OCI-LY3 (cell line): ENCODE measurements around the gene LRFN4.
"Not testable (repeated sequence)": the region's sequence is repeated elsewhere in the genome, so short reads cannot be mapped to it uniquely, and the experiment has no call there.

Experiments
- H2AFZ ChIP-seq: fragments of 200-600, 300-600 bp; shearing (Covaris generic); 2 replicates; pipeline ENCODE4 v1.6.0; 2014; ENCODE audit warnings: antibody characterized with exemption, low read depth, low read length
- H3K27ac ChIP-seq: fragments of 200-600, 300-600 bp; sonication (generic); 2 replicates; pipeline ENCODE4 v1.5.1; 2014; ENCODE audit warnings: mild to moderate bottlenecking, low read length, moderate library complexity, mixed read lengths
- H3K27me3 ChIP-seq: fragments of 200-600, 300-600 bp; sonication (generic); 2 replicates; pipeline ENCODE4 v1.6.1; 2014; ENCODE audit warnings: low read depth, low read length, mixed read lengths
- H3K36me3 ChIP-seq: fragments of 200-600, 300-600 bp; sonication (generic); replicated peaks from 2 replicates; pipeline ENCODE3; 2014; ENCODE audit warnings: low read depth, low read length, mixed read lengths
- H3K4me1 ChIP-seq: fragments of 300-600, 200-600 bp; sonication (generic); 2 replicates; pipeline ENCODE4 v1.6.1; 2014; ENCODE audit warnings: low read length, mixed read lengths
- H3K4me2 ChIP-seq: fragments of 200-600, 300-600 bp; sonication (generic); 2 replicates; pipeline ENCODE4 v1.6.1; 2014; ENCODE audit warnings: low read length, mixed read lengths
- H3K4me3 ChIP-seq: fragments of 300-600, 200-600 bp; sonication (generic); 2 replicates; pipeline ENCODE4 v1.5.1; 2014; ENCODE audit warnings: antibody characterized with exemption, mild to moderate bottlenecking, low read length, moderate library complexity
- H3K79me2 ChIP-seq: fragments of 300-600, 200-600 bp; shearing (Covaris generic); 2 replicates; pipeline ENCODE4 v1.6.1; 2014; ENCODE audit warnings: mild to moderate bottlenecking, low read length, mixed read lengths
- H3K9ac ChIP-seq: fragments of 300-600, 200-600 bp; shearing (Covaris generic); 2 replicates; pipeline ENCODE4 v1.6.0; 2014; ENCODE audit warnings: mild to moderate bottlenecking, low read length, moderate library complexity
- H3K9me3 ChIP-seq: fragments of 200-600, 300-600 bp; shearing (Covaris generic); 2 replicates; pipeline ENCODE4 v1.6.1; 2014; ENCODE audit warnings: low read length, mixed read lengths; ENCODE audit not compliant: insufficient read depth
- H4K20me1 ChIP-seq: fragments of 200-600, 300-600 bp; sonication (generic); 2 replicates; pipeline ENCODE4 v1.6.1; 2016; ENCODE audit warnings: low read length, mixed read lengths; ENCODE audit not compliant: insufficient read depth
- CTCF ChIP-seq: fragments of 200-600, 300-600 bp; sonication (generic); IDR thresholded peaks from 2 replicates; pipeline ENCODE4 v1.5.1; 2014; ENCODE audit warnings: antibody characterized with exemption, low read length, low read depth
- EZH2phosphoT487 ChIP-seq: fragments of 200-600 bp; shearing (Covaris generic); IDR thresholded peaks from 2 replicates; pipeline ENCODE4 v1.6.1; 2018; ENCODE audit warnings: antibody characterized with exemption, mixed run types, low read depth

Gene LRFN4

GRCh38 chr11:66823700-66824099 lies 33.2 kb upstream of the LRFN4 start:
- no peak overlapping the region for H3K27ac ChIP-seq
- peaks cover 9% of the 10 kb centered on the region for H3K4me1 ChIP-seq
- H3K9me3 ChIP-seq: no peaks in the 10 kb centered on the region
- no peak overlapping the region for H3K4me3 ChIP-seq
- H2AFZ ChIP-seq: no peak overlapping the region
- no peaks in the 10 kb centered on the region for H3K79me2 ChIP-seq
- no peaks in the 10 kb centered on the region for H3K27me3 ChIP-seq
- no peaks in the 10 kb centered on the region for H4K20me1 ChIP-seq
- peaks cover 6% of the 10 kb centered on the region for H3K36me3 ChIP-seq
- no peak for TF ChIP-seq CTCF
- TF ChIP-seq EZH2phosphoT487: no peak
- H3K4me2 ChIP-seq: no peak overlapping the region
- no peak overlapping the region for H3K9ac ChIP-seq

GRCh38 chr11:66824573-66824972 lies 32.3 kb upstream of the LRFN4 start:
- H4K20me1 ChIP-seq, H3K4me1 ChIP-seq, H3K9ac ChIP-seq, H2AFZ ChIP-seq, H3K4me2 ChIP-seq, H3K9me3 ChIP-seq, H3K27me3 ChIP-seq, H3K4me3 ChIP-seq, H3K79me2 ChIP-seq, H3K36me3 ChIP-seq, H3K27ac ChIP-seq: not testable (repeated sequence)

DNA sequence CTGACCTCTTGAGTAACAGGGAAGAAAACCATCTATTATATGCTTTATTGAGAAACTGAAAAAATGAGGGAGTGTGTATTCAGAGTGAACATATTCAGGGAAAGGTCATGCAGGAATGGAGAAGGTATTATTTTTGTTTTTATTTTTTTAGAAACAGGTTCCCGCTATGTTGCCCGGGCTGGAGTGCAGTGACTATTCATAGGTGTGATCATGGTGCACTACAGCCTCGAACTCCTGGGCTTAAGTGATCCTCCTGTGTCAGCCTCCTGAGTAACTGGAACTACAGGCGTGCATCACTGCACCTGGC lies 22.4 kb upstream of the LRFN4 start:
- Histone ChIP-seq H3K4me3 (no peak overlapping the region), H3K9me3 (no peaks in the 10 kb centered on the region), H3K27me3 (no peaks in the 10 kb centered on the region), H2AFZ (no peak overlapping the region), H3K9ac (no peak overlapping the region), H3K79me2 (no peaks in the 10 kb centered on the region), H4K20me1 (no peaks in the 10 kb centered on the region), H3K4me2 (no peak overlapping the region), H3K27ac (no peak overlapping the region), H3K36me3 (peaks cover 7% of the 10 kb centered on the region), H3K4me1 (peaks cover 7% of the 10 kb centered on the region)
- TF ChIP-seq CTCF: 0 out of 2 replicates have a peak, but pooled peaks have one; percentile 3
- TF ChIP-seq EZH2phosphoT487: no peak

DNA sequence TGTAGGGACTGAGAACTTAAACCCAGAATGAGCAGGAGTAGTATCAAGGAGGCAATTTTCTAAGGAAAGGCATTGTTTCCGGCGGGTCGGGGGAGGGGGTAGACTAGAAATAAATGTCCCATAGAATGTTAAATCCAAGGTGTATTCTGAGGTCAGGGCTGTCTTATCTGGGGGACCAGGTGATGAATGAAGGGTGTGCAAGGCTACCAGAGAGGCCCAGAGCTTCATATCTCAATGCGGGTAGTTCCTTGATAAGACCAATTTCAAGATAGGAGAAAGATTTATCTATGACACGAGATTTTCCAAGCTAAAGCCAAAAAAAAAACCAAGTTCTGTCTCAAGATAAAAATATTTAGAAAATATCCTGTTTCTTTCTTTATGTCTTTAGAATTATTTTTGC lies 21.9 kb upstream of the LRFN4 start:
- Histone ChIP-seq H4K20me1 (no peaks in the 10 kb centered on the region), H2AFZ (no peak overlapping the region), H3K4me2 (no peak overlapping the region), H3K4me1 (peaks cover 7% of the 10 kb centered on the region), H3K79me2 (no peaks in the 10 kb centered on the region), H3K9ac (no peak overlapping the region), H3K27ac (no peak overlapping the region), H3K9me3 (no peaks in the 10 kb centered on the region), H3K27me3 (no peaks in the 10 kb centered on the region), H3K36me3 (peaks cover 11% of the 10 kb centered on the region), H3K4me3 (no peak overlapping the region)
- no peak for TF ChIP-seq CTCF
- TF ChIP-seq EZH2phosphoT487: no peak
